C4-2B (cell line): ENCODE measurements around the gene PLCB4.
"Not testable (repeated sequence)": the region's sequence is repeated elsewhere in the genome, so short reads cannot be mapped to it uniquely, and the experiment has no call there.

Source experiments
- H3K27ac ChIP-seq: fragments of 450-650 bp; 2 replicates; pipeline ENCODE4 v1.5.1; 2017
- ZFX ChIP-seq: fragments of 450-650 bp; IDR thresholded peaks from 2 replicates; pipeline ENCODE4 v1.6.1; 2017
- TF ChIP-seq, protein P1 (sequence below): fragments of 450-650 bp; conservative IDR thresholded peaks from 2 replicates; pipeline ENCODE4 v1.5.1; 2017; ENCODE audit warnings: mild to moderate bottlenecking

PLCB4 gene

DNA sequence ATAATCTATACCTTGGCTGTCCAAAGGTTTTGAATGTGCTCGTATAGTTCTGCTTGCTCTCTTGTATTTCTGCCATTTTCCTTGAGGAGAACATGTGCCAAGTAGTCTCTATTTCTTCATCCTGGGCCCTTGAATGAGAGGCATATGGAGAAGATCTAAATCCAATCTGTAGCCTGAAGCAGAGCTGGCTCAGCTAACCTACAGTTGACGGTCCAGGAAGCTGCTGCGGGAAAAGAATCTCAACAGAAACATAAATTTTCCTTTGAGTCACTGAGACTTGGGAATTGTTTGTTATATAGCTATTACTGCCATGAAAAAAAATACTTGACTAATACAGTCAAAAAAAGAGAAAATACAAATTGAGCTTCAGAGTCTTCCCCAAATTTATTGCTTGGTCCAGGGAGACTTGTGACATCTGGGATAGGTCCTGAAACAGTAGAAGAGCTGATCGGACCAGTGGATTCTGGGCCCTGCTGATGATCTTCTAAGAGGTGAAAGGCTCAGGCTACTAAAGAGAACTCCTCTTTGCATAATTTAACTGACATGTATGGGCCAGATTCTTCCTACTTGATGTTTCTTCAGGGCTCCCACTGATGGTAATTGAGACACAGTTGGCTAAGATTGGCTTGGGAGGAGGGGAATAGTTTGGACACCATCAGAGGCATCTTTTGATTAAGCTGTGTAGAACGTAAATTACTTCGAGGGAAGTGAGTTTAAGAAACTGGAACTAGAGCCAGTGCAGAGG is 29.9 kb upstream of the PLCB4 start:
- no peak overlapping the region for H3K27ac ChIP-seq

DNA sequence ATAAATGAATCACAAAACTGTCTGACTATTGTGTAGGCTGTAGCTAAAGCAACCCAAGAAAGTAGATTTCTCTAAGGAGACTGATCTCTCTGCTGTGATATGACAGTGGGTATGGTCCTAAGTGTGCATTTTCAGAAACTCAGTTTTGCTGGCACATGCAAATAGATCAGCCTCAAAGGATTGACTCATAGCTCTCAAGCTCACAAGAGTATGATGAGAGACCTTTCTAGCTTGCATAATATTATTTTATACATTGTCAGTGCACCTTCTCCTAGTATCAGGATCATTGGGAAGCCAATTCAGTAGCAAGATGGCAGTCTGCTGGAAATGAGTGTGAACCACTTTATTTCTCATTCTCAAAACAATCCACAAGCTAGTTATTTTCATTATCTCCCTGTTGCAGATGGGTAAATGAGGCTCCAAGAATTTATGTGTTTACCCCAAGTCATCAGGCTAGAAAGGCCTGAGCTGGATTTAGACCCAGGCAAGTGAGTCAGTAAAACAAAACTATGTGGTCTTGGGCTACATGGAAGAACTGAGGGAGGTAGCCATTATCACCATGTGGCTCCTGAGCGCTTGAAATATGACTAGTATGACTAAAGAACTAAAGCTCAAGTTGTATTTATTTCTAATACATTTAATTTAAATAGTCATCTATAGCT is 27.9 kb upstream of the PLCB4 start:
- TF ChIP-seq, protein P1, sequence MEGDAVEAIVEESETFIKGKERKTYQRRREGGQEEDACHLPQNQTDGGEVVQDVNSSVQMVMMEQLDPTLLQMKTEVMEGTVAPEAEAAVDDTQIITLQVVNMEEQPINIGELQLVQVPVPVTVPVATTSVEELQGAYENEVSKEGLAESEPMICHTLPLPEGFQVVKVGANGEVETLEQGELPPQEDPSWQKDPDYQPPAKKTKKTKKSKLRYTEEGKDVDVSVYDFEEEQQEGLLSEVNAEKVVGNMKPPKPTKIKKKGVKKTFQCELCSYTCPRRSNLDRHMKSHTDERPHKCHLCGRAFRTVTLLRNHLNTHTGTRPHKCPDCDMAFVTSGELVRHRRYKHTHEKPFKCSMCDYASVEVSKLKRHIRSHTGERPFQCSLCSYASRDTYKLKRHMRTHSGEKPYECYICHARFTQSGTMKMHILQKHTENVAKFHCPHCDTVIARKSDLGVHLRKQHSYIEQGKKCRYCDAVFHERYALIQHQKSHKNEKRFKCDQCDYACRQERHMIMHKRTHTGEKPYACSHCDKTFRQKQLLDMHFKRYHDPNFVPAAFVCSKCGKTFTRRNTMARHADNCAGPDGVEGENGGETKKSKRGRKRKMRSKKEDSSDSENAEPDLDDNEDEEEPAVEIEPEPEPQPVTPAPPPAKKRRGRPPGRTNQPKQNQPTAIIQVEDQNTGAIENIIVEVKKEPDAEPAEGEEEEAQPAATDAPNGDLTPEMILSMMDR = no peak
- no peak for TF ChIP-seq ZFX
- no peak overlapping the region for H3K27ac ChIP-seq

More for the DNA sequence above, 29.9 kb upstream of the PLCB4 start:
- TF ChIP-seq, protein P1 = no peak
- no peak for TF ChIP-seq ZFX

DNA sequence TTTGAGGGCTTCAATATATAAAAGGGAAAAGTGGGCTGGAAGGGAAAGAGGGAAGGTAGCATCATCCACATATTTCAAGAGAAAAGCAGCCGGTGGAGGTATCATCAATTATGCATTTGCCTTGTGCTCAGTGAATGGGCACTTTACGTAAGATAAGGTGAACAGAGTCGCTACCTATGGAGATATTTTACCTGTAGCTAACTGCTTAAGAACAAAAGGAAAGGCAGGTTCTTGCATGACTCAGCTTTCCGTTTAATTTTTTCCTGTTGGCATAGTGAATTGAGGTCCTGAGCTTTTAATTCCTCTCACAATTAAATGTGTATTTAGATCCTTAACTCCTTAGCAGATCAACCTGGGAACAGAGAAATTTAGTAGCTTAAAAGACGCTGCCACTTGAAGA is 25.5 kb upstream of the PLCB4 start:
- no peak for TF ChIP-seq ZFX
- TF ChIP-seq, protein P1 = no peak
- no peak overlapping the region for H3K27ac ChIP-seq

DNA sequence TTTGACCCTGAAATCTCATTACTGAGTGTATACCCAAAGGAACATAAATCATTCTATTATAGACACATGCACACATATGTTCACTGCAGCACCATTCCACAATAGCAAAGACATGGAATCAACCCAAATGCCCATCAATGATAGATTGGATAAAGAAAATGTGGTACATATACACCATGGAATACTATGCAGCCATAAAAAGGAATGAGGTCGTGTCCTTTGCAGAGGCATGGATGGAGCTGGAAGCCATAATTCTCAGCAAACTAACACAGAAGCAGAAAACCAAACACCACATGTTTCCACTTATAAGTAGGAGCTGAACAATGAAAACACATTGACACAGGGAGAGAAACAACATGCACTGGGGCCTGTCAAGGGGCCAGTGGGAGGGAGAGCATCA is 21.0 kb upstream of the PLCB4 start:
- H3K27ac ChIP-seq = not testable (repeated sequence)

DNA sequence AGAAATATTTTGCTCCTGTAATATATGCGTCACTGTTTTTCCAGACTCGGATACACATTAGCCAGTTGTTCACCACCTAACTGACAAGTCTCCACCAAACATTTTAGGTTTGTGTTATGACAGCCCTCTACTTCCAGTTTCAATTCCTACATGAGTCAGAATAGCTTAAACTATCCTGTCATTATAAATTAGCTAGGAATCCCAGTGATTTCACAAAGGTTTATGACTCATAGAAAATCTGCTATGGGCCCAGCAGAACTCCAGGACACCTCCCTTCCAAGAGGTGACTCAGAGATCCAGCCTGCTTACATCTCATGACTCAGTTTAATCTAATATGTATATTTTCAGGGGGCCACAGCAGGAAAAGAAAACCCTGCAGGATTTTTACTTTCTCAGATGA is 17.4 kb upstream of the PLCB4 start:
- TF ChIP-seq, protein P1 = no peak
- no peak for TF ChIP-seq ZFX
- no peak overlapping the region for H3K27ac ChIP-seq

DNA sequence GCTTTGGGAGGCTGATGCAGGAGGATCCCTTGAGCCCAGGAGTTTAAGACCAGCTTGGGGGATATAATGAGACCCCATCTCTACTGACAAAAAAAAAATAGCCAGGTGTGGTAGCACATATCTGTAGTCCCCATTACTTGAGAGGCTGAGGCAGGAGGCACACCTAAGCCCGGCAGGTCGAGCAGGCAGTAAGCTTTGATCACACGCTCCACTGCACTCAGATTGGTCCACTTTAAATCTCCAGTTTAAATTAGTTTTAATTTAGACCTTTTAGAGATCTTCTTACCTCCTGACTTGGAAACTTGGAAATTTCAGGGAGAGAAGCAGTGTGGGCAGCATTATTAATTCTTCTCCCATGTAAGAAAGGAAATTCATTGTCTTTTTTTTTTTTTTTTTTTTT is 16.8 kb upstream of the PLCB4 start:
- no peak for TF ChIP-seq ZFX
- TF ChIP-seq, protein P1 = no peak
- no peak overlapping the region for H3K27ac ChIP-seq

DNA sequence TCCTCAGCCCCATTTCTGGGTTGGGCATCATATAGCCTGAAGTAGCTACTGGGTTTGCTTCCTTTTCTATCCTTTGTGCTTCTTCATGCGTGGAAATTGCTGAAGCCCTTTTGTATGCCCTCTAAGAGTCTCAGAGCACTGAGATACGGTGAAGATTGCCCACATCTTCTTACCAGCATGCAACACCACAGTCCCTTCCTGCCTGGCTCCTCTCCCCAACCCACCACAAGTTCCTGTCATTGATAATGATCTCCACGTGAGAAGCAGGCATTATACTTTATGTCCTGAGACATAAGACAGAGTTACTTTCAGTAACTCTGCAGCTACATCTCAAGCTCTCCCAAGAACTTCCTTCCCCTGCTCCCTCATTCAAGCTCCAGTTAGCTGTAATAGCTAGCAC is 15.8 kb upstream of the PLCB4 start:
- H3K27ac ChIP-seq = no peak overlapping the region
- TF ChIP-seq, protein P1 = no peak
- no peak for TF ChIP-seq ZFX

DNA sequence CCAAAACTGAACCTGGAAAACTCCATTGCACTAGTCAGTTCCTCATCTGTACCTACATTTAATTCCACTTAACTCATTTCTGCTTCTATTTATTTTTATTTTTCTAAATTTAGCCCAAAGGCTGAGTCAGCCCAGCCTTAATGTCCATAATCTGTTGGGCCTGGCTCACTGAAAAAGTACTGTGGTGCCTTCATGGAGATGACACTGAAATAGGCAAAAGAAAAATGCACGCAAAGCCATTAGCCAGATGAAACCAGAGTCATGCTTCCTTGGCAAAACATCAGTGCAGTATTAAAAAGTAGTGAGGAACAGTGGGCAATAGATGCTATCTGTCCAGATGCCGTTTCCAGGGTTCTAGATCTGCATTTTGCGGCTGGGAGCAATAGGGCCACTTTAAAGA is 14.7 kb upstream of the PLCB4 start:
- H3K27ac ChIP-seq = no peak overlapping the region
- no peak for TF ChIP-seq ZFX
- TF ChIP-seq, protein P1 = no peak
